Inflammatory macrophage treated with lipopolysaccharide for 1 hour (primary cell): ENCODE measurements around the gene LTF.
A peak's percentile ranks its signal among the peaks of the same experiment; 100 is the strongest.
"Not testable (repeated sequence)": the region's sequence is repeated elsewhere in the genome, so short reads cannot be mapped to it uniquely, and the experiment has no call there.

Experiments used
- DNase-seq, 2 donors: peaks; one replicate each; pipeline ENCODE4 v3.0.0-alpha.2; 2020 to 2022

LTF gene

GRCh38 chr3:46435081-46435726 is 29.5 kb downstream of the LTF start:
- no peak for DNase-seq

GRCh38 chr3:46433841-46434240 is 30.9 kb downstream of the LTF start:
- DNase-seq = no peak

DNA sequence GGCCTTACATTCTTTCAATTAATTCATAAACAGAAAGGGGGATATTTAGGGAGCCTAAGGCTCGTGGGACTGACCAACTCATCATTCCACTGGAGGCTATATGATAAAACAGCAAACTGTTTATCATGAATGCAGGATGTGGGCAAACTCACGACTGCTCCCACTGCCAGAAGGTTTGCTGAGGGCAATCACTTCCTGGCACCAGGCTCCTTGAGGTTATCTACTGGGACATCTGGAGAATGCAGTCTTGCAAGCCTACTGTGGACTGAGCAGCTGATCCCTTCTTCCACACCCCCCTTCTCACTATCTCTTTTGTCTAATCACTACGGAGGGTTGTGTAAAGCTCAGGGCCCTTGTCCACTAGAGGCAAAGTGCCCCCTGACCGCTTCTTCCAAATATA is 31.6 kb downstream of the LTF start:
- DNase-seq = not testable (repeated sequence)

DNA sequence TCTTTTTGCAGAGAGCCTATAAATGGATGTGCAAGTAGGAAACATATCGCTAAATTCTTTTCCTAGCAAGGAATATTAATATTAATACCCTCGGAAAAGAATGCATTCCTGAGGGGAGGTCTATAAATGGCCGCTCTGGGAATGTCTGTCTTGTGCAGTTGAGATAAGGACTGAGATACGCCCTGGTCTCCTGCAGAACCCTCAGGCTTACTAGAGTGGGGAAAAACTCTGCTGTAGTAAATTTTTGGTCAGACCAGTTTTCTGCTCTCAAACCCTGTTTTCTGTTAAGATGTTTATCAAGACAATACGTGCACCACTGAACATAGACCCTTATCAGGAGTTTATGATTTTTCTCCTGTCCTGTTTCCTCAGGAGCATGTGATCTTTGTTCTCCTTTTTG is 32.8 kb downstream of the LTF start:
- DNase-seq = not testable (repeated sequence)

DNA sequence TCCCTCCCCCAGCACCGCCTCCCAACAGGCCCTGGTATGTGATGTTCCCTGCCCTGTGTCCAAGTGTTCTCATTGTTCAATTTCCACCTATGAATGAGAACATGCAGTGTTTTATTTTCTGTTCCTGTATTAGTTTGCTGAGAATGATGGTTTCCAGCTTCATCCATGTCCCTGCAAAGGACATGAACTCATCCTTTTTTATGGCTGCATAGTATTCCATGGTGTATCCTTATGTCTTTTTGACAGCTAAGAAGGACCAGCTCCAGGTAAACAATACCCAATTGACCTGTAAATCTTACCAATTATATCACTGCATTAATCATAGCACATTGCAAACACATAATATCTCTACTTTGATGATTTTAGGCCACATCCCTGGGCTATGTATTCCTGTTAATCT is 33.8 kb downstream of the LTF start:
- not testable (repeated sequence) for DNase-seq

DNA sequence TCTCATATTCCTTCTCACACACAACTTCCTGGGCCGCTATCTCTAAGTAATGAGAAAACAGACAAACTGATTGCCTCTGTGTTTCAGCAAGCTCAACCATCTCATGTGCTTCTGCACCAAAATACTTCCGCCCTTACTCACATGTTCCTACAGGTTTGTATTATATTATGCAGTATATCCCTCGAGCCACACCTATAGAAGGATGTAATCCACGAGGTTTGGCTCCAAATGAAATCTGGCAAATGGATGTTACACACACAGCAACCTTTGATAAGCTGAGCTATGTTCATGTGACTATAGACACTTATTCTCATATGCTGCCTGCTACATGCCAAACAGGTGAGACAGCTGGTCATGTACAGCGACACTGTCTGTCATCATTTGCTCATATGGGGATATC is 35.0 kb downstream of the LTF start:
- DNase-seq = no peak

DNA sequence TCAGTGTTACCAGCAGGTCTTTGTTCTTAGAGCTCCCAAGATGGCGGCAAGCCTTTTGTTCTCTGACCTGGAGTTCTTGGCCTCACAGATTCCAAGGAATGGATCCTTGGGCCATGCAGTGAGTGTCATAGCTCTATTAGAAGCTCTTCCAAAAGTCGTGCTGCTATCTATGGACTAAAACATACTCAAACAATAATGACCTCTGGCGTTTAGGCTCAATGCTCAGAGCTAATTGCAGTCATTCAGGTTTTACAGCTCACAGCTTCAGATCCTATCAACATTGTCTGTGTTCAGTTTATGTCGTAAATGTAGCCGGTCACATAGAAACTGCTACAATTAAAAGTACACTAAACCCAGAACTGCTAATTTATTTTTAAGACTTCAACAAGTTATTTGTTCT is 35.5 kb downstream of the LTF start:
- no peak for DNase-seq

DNA sequence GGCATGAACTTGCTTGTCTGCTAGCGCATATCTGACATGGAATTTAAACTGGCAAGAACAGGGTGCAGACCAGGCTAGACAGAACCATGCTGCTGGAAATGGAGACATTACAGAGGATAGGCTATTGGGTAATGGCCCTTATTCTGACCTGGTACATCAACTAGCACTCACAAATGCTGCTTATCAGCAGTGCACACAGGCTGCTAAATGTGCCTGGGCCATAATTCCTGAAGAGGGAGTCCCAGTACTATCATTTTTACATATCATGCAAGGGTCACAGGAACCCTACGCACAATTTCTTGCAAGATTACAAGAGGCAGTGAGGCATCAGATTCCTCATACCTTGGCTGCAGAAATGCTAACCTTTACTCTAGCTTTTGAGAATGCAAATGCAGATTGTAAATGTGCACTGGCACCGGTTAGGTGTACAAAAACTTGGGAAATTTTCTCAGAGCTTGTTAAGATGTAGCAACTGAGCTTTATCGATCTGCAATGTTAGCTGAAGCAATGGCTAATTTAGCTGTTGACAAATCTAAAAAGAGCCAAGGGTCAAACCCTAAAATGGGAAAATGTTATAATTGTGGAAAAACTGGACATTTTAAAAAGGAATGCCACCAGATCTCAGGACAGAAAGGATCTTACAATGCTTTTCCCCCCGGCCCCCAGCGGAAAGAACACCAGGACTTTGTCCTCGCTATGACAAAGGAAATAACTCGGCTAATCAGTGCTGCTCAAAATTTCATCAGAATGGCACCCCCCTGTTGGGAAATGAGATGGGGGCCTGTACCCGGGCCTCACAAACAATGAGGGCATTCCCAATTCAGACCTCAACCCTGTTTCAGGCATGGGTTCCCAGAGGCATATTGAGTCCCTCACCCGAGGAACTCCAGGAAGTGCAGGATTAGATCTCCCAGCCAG is 36.5 kb downstream of the LTF start:
- DNase-seq = no peak

GRCh38 chr3:46427404-46427803 is 37.3 kb downstream of the LTF start:
- not testable (repeated sequence) for DNase-seq

GRCh38 chr3:46426476-46426875 is 38.2 kb downstream of the LTF start:
- DNase-seq = not testable (repeated sequence)

DNA sequence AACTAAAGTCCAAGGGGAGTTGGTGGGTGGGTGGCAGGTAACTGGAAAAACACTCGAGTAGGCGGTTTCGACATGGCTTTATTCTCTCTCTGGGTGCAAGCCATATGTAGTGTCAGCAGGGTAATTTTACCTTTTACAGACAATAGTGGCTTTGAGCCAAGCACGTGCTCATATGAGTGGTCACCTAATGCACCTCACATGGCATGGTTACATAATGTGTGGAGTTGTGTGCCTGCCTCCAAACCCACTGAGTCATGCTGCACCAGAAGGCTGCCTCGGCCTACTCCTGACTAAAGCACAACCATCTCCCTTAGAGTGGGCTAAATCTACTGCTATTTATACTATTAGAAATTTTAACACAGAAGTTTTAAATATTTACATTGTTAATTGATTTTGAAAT is 41.1 kb downstream of the LTF start:
- DNase-seq = peak in 1 of 2 donors; percentile 61

DNA sequence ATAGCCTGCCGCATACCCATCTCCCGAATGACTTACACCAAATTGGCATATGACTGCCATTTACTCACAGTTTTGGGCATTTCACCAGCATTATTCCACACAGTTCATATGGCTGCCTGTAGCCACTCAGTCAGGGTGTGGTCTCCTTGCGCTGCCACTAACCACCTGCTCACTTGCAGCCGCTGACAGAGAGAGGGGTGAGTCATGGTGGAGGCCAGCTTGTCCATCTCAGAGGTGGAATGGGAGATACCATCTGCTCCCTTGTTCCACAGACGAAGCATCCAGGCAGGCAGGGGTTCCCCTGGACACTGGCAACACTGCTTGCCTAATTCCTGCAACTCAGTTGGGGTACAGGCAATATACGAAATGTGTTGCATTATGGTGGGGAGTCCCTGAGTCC is 42.1 kb downstream of the LTF start:
- no peak for DNase-seq

DNA sequence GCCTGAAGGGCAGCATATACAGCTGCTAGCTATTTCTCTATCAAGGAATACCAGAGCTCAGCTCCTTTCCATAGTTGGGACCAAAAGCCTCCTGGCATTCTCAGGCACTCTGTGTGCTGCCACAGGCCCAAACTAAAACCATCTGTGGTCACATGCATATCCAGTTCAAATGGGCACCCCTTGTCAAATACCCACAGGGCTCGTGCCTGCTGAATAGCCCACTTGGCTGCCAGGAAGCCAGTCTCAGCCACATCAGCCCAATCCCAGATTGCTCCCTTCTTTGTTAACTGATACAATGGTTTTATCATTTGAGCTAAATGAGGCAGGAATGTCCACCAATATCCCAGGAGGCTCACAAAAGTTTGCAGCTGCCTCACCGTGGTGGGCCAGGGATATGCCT is 43.8 kb downstream of the LTF start:
- no peak for DNase-seq

DNA sequence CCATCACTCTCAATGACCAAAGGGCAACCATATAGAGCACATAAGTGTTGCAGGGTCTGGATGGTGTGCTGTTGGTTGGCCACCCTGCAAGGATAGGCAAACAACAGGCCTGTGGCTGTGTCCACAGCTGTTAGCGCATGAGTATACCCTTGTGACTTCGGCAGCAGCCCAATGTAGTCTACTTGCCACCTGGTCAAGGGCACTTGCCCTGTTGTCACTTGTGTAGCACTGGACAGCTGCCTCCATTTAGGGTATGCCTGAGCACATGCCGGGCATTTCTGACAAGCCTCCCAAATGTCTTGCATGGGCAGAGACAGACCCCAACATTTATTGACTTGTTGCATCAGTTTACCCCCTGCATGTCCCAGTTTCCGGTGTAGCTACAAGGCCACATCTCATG is 44.9 kb downstream of the LTF start:
- DNase-seq = no peak

- no peak for DNase-seq
Observed at GRCh38 chr3:46417841-46418611, 46.7 kb downstream of the LTF start.

GRCh38 chr3:46416811-46417510 is 47.7 kb downstream of the LTF start:
- no peak for DNase-seq

GRCh38 chr3:46416125-46416810 is 48.4 kb downstream of the LTF start:
- DNase-seq = no peak

- peak; percentile 47 to 66 for DNase-seq
Observed at GRCh38 chr3:46414739-46415138, 50.0 kb downstream of the LTF start.

GRCh38 chr3:46413951-46414350 is 50.8 kb downstream of the LTF start:
- DNase-seq = peak in 1 of 2 donors; percentile 38

GRCh38 chr3:46412786-46413298 is 51.9 kb downstream of the LTF start:
- peak in 1 of 2 donors; percentile 34 for DNase-seq

DNA sequence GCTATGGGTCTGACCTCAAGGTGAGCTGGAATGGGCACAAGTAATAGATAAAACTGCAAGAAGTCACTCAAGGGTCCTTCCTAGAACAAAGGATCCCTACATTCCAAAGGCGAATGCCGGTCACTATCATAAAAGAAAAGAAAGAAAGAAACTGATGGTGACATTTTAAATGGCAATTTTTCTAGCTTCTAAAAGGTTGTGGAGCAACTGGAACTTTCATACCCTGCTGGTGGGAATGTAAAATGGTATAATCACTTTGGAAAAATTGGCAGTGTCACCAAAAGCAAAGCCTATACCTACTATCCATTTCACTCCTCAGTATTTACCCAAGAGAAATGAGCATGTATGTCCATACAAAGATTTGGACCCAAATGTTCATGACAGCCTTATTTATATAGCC is 53.4 kb downstream of the LTF start:
- no peak for DNase-seq

DNA sequence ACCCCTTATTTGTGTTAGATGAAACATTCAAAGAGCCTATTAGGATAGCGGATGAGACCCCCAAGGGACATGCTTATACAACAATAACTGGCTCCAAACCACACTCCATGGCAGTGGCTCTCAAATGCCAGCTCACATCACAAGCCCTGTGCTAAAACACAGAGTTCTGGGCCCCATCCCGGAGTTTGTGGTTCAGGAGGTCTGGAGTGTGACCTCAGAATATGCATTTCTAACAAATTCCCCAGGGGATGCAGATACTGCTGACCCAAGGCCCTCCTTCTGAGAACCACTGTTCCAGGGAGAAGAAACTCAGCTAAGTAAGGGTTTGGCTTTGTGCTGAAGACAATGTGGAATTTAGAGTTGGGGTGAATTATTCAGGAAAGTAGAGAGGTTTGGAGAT is 54.0 kb downstream of the LTF start:
- no peak for DNase-seq
